K562 (cell line): ENCODE measurements around the gene ZDHHC3. TPM values are rescaled to one million over a fixed set of nuclear protein-coding genes. Genes with fewer than 3 reads are reported as not detected.

Experiments used
- ATAC-seq: fragments of 200-7000 bp; cut with Tn5 transposase; 3 replicates; pipeline ENCODE4 v1.9.1; 2020; ENCODE audit warnings: moderate library complexity
- BruUV-seq: library from RNA; stranded (reverse); fragments of 400-500 nt; replicated peaks from 2 replicates; lab custom pipeline; 2021; lab: Mats Ljungman, UMichigan
- CTCF ChIA-PET: fragments of 300-600 bp; formaldehyde crosslinking; extraction: SDS; loops from one replicate; lab custom pipeline; 2021; ENCODE audit warnings: low intra/inter-chr PET ratio; lab: Yijun Ruan, JAX
- POLR2A ChIA-PET: fragments of 300-600, 350-650 bp; sonication (Branson Sonifier 250); formaldehyde crosslinking; extraction: SDS; loops from one replicate; lab custom pipeline; 2021; ENCODE audit warnings: antibody characterized with exemption, inconsistent platforms; lab: Yijun Ruan, JAX
- DNase-seq, 4 experiments: peaks; one replicate each; pipeline versions ENCODE4 v3.0.0 to v3.0.0-alpha.2; 2011 to 2018; ENCODE audit warnings: low spot score in 3 of 4, mixed read lengths in 3 of 4; ENCODE audit errors: extremely low read depth in 1 of 4
- FAIRE-seq: peaks from 2 replicates; lab custom pipeline; 2011; peaks lifted over from hg19 to GRCh38; lab: Jason Lieb, UNC
- H2AFZ ChIP-seq: 2 replicates; pipeline ENCODE4 v1.6.0; 2011; ENCODE audit warnings: low read depth, low read length, control low read depth, inconsistent platforms
- H3K27ac ChIP-seq: fragments of 200-600 bp; 3 replicates; pipeline ENCODE4 v1.8.0; 2011; ENCODE audit warnings: low read depth, mild to moderate bottlenecking, control low read depth, inconsistent platforms, low read length, moderate library complexity, mixed read lengths; ENCODE audit errors: extremely low read depth
- H3K27me3 ChIP-seq, 2 experiments: fragments of 300-600 bp in 1 of 2; 2 replicates in 1 of 2; 3 replicates in 1 of 2; pipeline versions ENCODE4 v1.6.0 to v1.8.0; 2011; ENCODE audit warnings: inconsistent platforms in 2 of 2, low read length in 2 of 2, mild to moderate bottlenecking in 1 of 2, mixed read lengths in 1 of 2, moderate library complexity in 1 of 2; ENCODE audit not compliant: control insufficient read depth in 2 of 2, insufficient read depth in 2 of 2
- H3K36me3 ChIP-seq: fragments of 300-600 bp; 3 replicates; pipeline ENCODE4 v1.8.0; 2011; ENCODE audit warnings: mild to moderate bottlenecking, low read length, inconsistent platforms; ENCODE audit not compliant: control insufficient read depth, insufficient read depth
- H3K4me1 ChIP-seq, 2 experiments: fragments of 200-600 bp in 1 of 2; replicated peaks in 1 of 2; 2 replicates in 1 of 2; 3 replicates in 1 of 2; pipeline versions ENCODE4 v1.5.1 to v1.8.0; 2011; ENCODE audit warnings: inconsistent platforms in 2 of 2, low read length in 2 of 2, mild to moderate bottlenecking in 1 of 2, mixed read lengths in 1 of 2, moderate library complexity in 1 of 2; ENCODE audit not compliant: control insufficient read depth in 2 of 2, insufficient read depth in 2 of 2
- H3K4me2 ChIP-seq: 2 replicates; pipeline ENCODE4 v1.6.1; 2011; ENCODE audit warnings: low read length, control low read depth, inconsistent platforms, mixed read lengths; ENCODE audit not compliant: insufficient read depth
- H3K4me3 ChIP-seq: fragments of 200-600 bp; sonication (generic), shearing (Covaris generic); 2 replicates; pipeline ENCODE4 v1.5.1; 2016; ENCODE audit warnings: control low read depth, inconsistent platforms
- H3K79me2 ChIP-seq: fragments of 200-600 bp; 3 replicates; pipeline ENCODE4 v1.8.0; 2011; ENCODE audit warnings: low read length, inconsistent platforms; ENCODE audit not compliant: control insufficient read depth, insufficient read depth
- H3K9ac ChIP-seq, 2 experiments: 2 replicates each; pipeline versions ENCODE4 v1.6.0 to v1.6.1; 2011; ENCODE audit warnings: low read depth in 2 of 2, low read length in 2 of 2, control low read depth in 1 of 2, inconsistent platforms in 1 of 2, mild to moderate bottlenecking in 1 of 2, mixed read lengths in 1 of 2; ENCODE audit not compliant: insufficient read depth in 1 of 2
- H3K9me1 ChIP-seq: one replicate; pipeline ENCODE4 v1.6.0; 2011; ENCODE audit warnings: inconsistent platforms, mild to moderate bottlenecking, low read length, moderate library complexity; ENCODE audit not compliant: control insufficient read depth, insufficient read depth
- H3K9me3 ChIP-seq: replicated peaks from 2 replicates; pipeline ENCODE4 v1.5.1; 2011; ENCODE audit warnings: low read depth, low read length, inconsistent platforms; ENCODE audit not compliant: control insufficient read depth, insufficient read depth
- H4K20me1 ChIP-seq: replicated peaks from 2 replicates; pipeline ENCODE4 v1.6.1; 2011; ENCODE audit warnings: low read length, inconsistent platforms, mixed read lengths; ENCODE audit not compliant: control insufficient read depth, insufficient read depth
- ASH1L ChIP-seq: fragments of 450-650 bp; IDR thresholded peaks from 2 replicates; pipeline ENCODE4 v1.6.1; 2018; ENCODE audit warnings: borderline replicate concordance, mild to moderate bottlenecking, low read depth; ENCODE audit not compliant: partially characterized antibody
- BACH1 ChIP-seq: fragments of 200-800 bp; sonication (Bioruptor generic); IDR thresholded peaks from 2 replicates; pipeline ENCODE4 v1.6.1; 2016; ENCODE audit warnings: missing genetic modification characterization, missing compliant biosample characterization
- BDP1 ChIP-seq: IDR thresholded peaks from 3 replicates; pipeline ENCODE4 v1.6.1; 2011; ENCODE audit not compliant: insufficient read length, insufficient read depth
- MEF2D ChIP-seq: conservative IDR thresholded peaks from 2 replicates; pipeline ENCODE4 v1.6.1; 2016; ENCODE audit warnings: low read depth, missing genetic modification characterization, missing compliant biosample characterization
- SMAD2 ChIP-seq: fragments of 150-350 bp; IDR thresholded peaks from 2 replicates; pipeline ENCODE4 v1.6.1; 2014; ENCODE audit warnings: low read depth, mild to moderate bottlenecking, low read length
- STAG1 ChIP-seq: sonication (generic); formaldehyde crosslinking; IDR thresholded peaks from 2 replicates; pipeline ENCODE4 v1.5.0; 2020; ENCODE audit warnings: missing genetic modification reagents, borderline replicate concordance
- TAL1 ChIP-seq: fragments of 450-650 bp; IDR thresholded peaks from 2 replicates; pipeline ENCODE4 v1.6.1; 2016; ENCODE audit warnings: mild to moderate bottlenecking
- YY1 ChIP-seq, 3 experiments: IDR thresholded peaks; 2 replicates each; pipeline ENCODE4 v1.6.1; 2011; ENCODE audit warnings: low read length in 2 of 3, mild to moderate bottlenecking in 2 of 3, moderate library complexity in 2 of 3, borderline replicate concordance in 1 of 3, control low read depth in 1 of 3, low read depth in 1 of 3; ENCODE audit not compliant: insufficient read depth in 3 of 3, insufficient replicate concordance in 2 of 3, control insufficient read depth in 1 of 3, insufficient read length in 1 of 3; ENCODE audit errors: extremely low read depth in 1 of 3
- ZKSCAN8 ChIP-seq: fragments of 200-800 bp; sonication (Bioruptor generic); IDR thresholded peaks from 2 replicates; pipeline ENCODE4 v1.6.1; 2016; ENCODE audit warnings: missing genetic modification characterization, missing compliant biosample characterization
- ZNF561 ChIP-seq: fragments of 450-650 bp; formaldehyde crosslinking; conservative IDR thresholded peaks from 2 replicates; pipeline ENCODE4 v1.4.0; 2020; ENCODE audit warnings: mild to moderate bottlenecking, moderate library complexity
- ZNF696 ChIP-seq: fragments of 250-450 bp; sonication (Bioruptor Pico); conservative IDR thresholded peaks from 2 replicates; pipeline ENCODE4 v1.4.0; 2020; ENCODE audit warnings: mild to moderate bottlenecking, moderate library complexity
- ZNF79 ChIP-seq: fragments of 250-450 bp; sonication (Bioruptor Pico); IDR thresholded peaks from 2 replicates; pipeline ENCODE4 v1.4.0; 2020; ENCODE audit warnings: low read depth, mild to moderate bottlenecking, moderate library complexity
- WGBS: fragments of 100-300 bp; shearing (Covaris generic); methylation state at CpG from one replicate; pipeline ENCODE4 v1.1.6; 2016; ENCODE audit warnings: low coverage, mixed read lengths; ENCODE audit not compliant: insufficient coverage; ENCODE audit errors: missing lambda C conversion rate; 5-methylcytosine and 5-hydroxymethylcytosine counted together
- in situ Hi-C: fragments of 300-500 bp; cut with MboI; formaldehyde crosslinking; loops from 4 replicates; pipeline ENCODE4 v1.15.0; 2018; ENCODE audit warnings: inconsistent platforms, mixed read lengths
- intact Hi-C: fragments of 100-400 bp; cut with micrococcal nuclease; formaldehyde crosslinking; loops from 2 replicates; pipeline ENCODE4 v1.14.2; 2022
- polyA plus RNA-seq, 8 experiments: library from polyadenylated mRNA; depleted of rRNA in 4 of 8; stranded (reverse) in 5 of 8; unstranded in 3 of 8; fragments of >200 nt; fragmentation: Nextera tagmentation in 2 of 8; fragmentation: Illumina TruSeq in 1 of 8; extraction: Ambion mirVana in 2 of 8; extraction: Trizol in 1 of 8; gene quantifications; 2 replicates each; pipeline versions ENCODE4 v1.2.1 to v1.2.3, GENCODE V29; 2011 to 2014; ENCODE audit warnings: inconsistent platforms in 1 of 8, missing spikeins in 1 of 8
- total RNA-seq, 7 experiments: library from RNA; depleted of rRNA in 6 of 7; stranded (reverse); fragments of >200 nt in 6 of 7; fragmentation: Illumina TruSeq in 2 of 7; extraction: Trizol in 2 of 7; gene quantifications; 2 replicates each; pipeline versions ENCODE4 v1.2.1 to v1.2.3, GENCODE V29; 2011 to 2021; ENCODE audit warnings: low replicate concordance in 1 of 7
- TF ChIP-seq, protein P1 (sequence below): fragments of 450-650 bp; formaldehyde crosslinking; conservative IDR thresholded peaks from 2 replicates; pipeline ENCODE4 v1.4.0; 2022; ENCODE audit warnings: mild to moderate bottlenecking, missing genetic modification characterization

Gene ZDHHC3
- total and polyA plus RNA-seq, 9 of the 15 experiments (the other 6 are each of a cell fraction or from before 2014, with no cell fraction given): 10.3 to 120 (median 67.2) TPM

DNA sequence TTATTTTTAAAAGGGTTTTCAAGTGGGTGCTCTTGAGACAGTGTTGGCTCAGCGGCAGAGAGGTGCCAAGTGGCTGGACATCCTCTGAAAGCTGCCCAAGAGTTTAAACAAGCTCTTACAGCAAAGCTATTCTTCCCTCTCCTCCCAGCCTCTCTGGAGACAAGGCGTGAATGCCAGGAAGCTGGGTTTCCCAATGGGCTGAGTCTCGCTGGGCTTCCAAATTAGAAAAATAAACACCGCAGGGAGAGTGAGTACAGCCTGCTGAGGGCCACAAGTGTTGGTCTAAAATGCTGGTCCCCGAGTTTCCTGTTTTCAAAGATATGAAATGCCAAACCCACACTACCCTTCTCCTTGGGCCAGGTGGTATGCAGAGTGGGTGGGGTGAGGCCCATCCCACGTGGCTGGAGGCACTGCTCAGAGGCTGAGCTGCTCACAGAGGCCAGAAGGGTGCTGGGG is 36.4 kb downstream of the ZDHHC3 start:
- intact Hi-C loops (no loop called here), in situ Hi-C loops (no loop called here)
- BruUV-seq: no TSS peak
- Histone ChIP-seq H3K9ac (peak overlapping the region in 1 of 2 experiments; percentile 72; a peak in 2 of 4 replicates), H3K4me1 (no peaks in the 10 kb centered on the region), H2AFZ (no peak overlapping the region), H3K79me2 (no peaks in the 10 kb centered on the region), H3K27ac (no peak overlapping the region), H3K4me3 (no peak overlapping the region), H3K36me3 (peaks cover 61% of the 10 kb centered on the region; the same call in 2 of the 3 replicates), H4K20me1 (no peaks in the 10 kb centered on the region; the same call in 1 of the 2 replicates), H3K9me3 (no peaks in the 10 kb centered on the region), H3K9me1 (no peaks in the 10 kb centered on the region), H3K27me3 (no peaks in the 10 kb centered on the region), H3K4me2 (no peak overlapping the region)
- ATAC-seq (no peak), FAIRE-seq (no peak), DNase-seq (no peak)
- 79% methylated on average over 6 of the region's 6 CpGs for WGBS
- POLR2A ChIA-PET: no interaction called here
- no peak for TF ChIP-seq SMAD2
- CTCF ChIA-PET: no interaction called here

- intact Hi-C loops: no loop called here
- in situ Hi-C loops: no loop called here
- Histone ChIP-seq H4K20me1 (no peaks in the 10 kb centered on the region), H3K9me1 (peaks cover 3% of the 10 kb centered on the region), H3K4me1 (no peaks in the 10 kb centered on the region), H3K27ac (no peak overlapping the region), H3K9me3 (no peaks in the 10 kb centered on the region), H3K27me3 (no peaks in the 10 kb centered on the region), H3K4me3 (no peak overlapping the region), H3K9ac (0 out of 4 replicates have a peak overlapping the region, but pooled peaks of 1 of the 2 experiments have one; percentile 4), H3K79me2 (no peaks in the 10 kb centered on the region), H3K36me3 (peaks cover 63% of the 10 kb centered on the region; the same call in 2 of the 3 replicates), H2AFZ (no peak overlapping the region), H3K4me2 (no peak overlapping the region)
- FAIRE-seq: no peak
- BruUV-seq: no TSS peak
- no peak for ATAC-seq
- WGBS: 92% methylated on average over 14 of the region's 14 CpGs
- ChIA-PET CTCF (no interaction called here), POLR2A (no interaction called here)
- DNase-seq: no peak
- no peak for TF ChIP-seq BDP1
- TF ChIP-seq YY1 (IDR thresholded peaks at IDR 0.05; ENCODE audit: borderline replicate concordance in 1 of 3, control insufficient read depth in 1 of 3, extremely low read depth in 1 of 3, insufficient read depth in 3 of 3, insufficient read length in 1 of 3, insufficient replicate concordance in 2 of 3, low read depth in 1 of 3, low read length in 2 of 3): no peak
- TF ChIP-seq BACH1 (tag): no peak
- TF ChIP-seq, protein P1, sequence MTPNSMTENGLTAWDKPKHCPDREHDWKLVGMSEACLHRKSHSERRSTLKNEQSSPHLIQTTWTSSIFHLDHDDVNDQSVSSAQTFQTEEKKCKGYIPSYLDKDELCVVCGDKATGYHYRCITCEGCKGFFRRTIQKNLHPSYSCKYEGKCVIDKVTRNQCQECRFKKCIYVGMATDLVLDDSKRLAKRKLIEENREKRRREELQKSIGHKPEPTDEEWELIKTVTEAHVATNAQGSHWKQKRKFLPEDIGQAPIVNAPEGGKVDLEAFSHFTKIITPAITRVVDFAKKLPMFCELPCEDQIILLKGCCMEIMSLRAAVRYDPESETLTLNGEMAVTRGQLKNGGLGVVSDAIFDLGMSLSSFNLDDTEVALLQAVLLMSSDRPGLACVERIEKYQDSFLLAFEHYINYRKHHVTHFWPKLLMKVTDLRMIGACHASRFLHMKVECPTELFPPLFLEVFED (CRISPR knock-in tag): no peak
- no peak for TF ChIP-seq ZKSCAN8 (CRISPR knock-in tag)
- no peak for TF ChIP-seq ZNF79 (CRISPR knock-in tag)
- no peak for TF ChIP-seq TAL1
- TF ChIP-seq ZNF696 (CRISPR knock-in tag): no peak
- no peak for TF ChIP-seq ASH1L
- TF ChIP-seq MEF2D (tag): no peak
- TF ChIP-seq STAG1 (CRISPR knock-in tag): no peak
- TF ChIP-seq ZNF561: no peak
Measured at GRCh38 chr3:44932986-44933944, 42.7 kb downstream of the ZDHHC3 start.
